SU-DHL-6 (cell line): Measurements from ENCODE around the gene OLFM1.

ENCODE experiments used
- H2AFZ ChIP-seq: fragments of 200-600 bp; sonication (generic); 2 replicates; pipeline ENCODE4 v1.6.1; 2014; ENCODE audit warnings: low read depth, mild to moderate bottlenecking, moderate library complexity, mixed read lengths, antibody characterized with exemption, low read length; ENCODE audit not compliant: severe bottlenecking
- H3F3A ChIP-seq: fragments of 200-600 bp; shearing (Covaris generic); 2 replicates; pipeline ENCODE4 v1.6.0; 2016; ENCODE audit warnings: antibody characterized with exemption, mild to moderate bottlenecking; ENCODE audit not compliant: insufficient read depth
- H3K27ac ChIP-seq: fragments of 200-600 bp; sonication (generic); 2 replicates; pipeline ENCODE4 v1.5.1; 2016; ENCODE audit warnings: low read depth, mild to moderate bottlenecking, low read length, moderate library complexity, mixed read lengths
- H3K27me3 ChIP-seq: fragments of 200-600 bp; sonication (generic), shearing (Covaris generic); 2 replicates; pipeline ENCODE4 v1.6.0; 2014; ENCODE audit warnings: mild to moderate bottlenecking, low read length
- H3K36me3 ChIP-seq: fragments of 200-600 bp; sonication (generic); 2 replicates; pipeline ENCODE4 v1.6.1; 2014; ENCODE audit warnings: mild to moderate bottlenecking, low read length, mixed read lengths
- H3K4me2 ChIP-seq: fragments of 300-600, 200-600 bp; shearing (Covaris generic), sonication (generic); 2 replicates; pipeline ENCODE4 v1.6.0; 2014; ENCODE audit warnings: low read length, low read depth, mild to moderate bottlenecking; ENCODE audit not compliant: poor library complexity, severe bottlenecking
- H3K4me3 ChIP-seq: fragments of 200-600 bp; sonication (generic); 2 replicates; pipeline ENCODE4 v1.5.1; 2014; ENCODE audit warnings: antibody characterized with exemption, low read length, mild to moderate bottlenecking, mixed read lengths; ENCODE audit not compliant: insufficient read depth, poor library complexity, severe bottlenecking
- H3K79me2 ChIP-seq: fragments of 200-600 bp; sonication (generic); 2 replicates; pipeline ENCODE4 v1.6.1; 2014; ENCODE audit warnings: mild to moderate bottlenecking, low read length, moderate library complexity; ENCODE audit not compliant: insufficient read depth
- H3K9ac ChIP-seq: fragments of 200-600 bp; sonication (generic); 2 replicates; pipeline ENCODE4 v1.7.0; 2014; ENCODE audit warnings: mild to moderate bottlenecking, low read length
- H3K9me2 ChIP-seq: fragments of 200-600 bp; sonication (generic); replicated peaks from 2 replicates; pipeline ENCODE4 v1.6.1; 2014; ENCODE audit warnings: low read length; ENCODE audit not compliant: insufficient read depth
- H3K9me3 ChIP-seq: fragments of 200-600 bp; sonication (generic); 2 replicates; pipeline ENCODE4 v1.6.1; 2014; ENCODE audit warnings: low read length, mixed read lengths; ENCODE audit not compliant: insufficient read depth
- H4K20me1 ChIP-seq: fragments of 200-600 bp; sonication (generic); 2 replicates; pipeline ENCODE4 v1.6.1; 2014; ENCODE audit warnings: low read depth, mild to moderate bottlenecking, antibody characterized with exemption, low read length, moderate library complexity, mixed read lengths
- EZH2phosphoT487 ChIP-seq: fragments of 200-600 bp; sonication (generic), shearing (Covaris generic); conservative IDR thresholded peaks from 2 replicates; pipeline ENCODE4 v1.6.1; 2018; ENCODE audit warnings: mild to moderate bottlenecking, antibody characterized with exemption, low read length, moderate library complexity, mixed read lengths
- TF ChIP-seq, protein P1 (sequence below): fragments of 200-600 bp; sonication (generic); IDR thresholded peaks from one replicate; pipeline ENCODE4 v1.5.1; 2017; ENCODE audit warnings: antibody characterized with exemption, mild to moderate bottlenecking, low read length, moderate library complexity; ENCODE audit not compliant: insufficient read depth, poor library complexity, severe bottlenecking

Gene OLFM1

DNA sequence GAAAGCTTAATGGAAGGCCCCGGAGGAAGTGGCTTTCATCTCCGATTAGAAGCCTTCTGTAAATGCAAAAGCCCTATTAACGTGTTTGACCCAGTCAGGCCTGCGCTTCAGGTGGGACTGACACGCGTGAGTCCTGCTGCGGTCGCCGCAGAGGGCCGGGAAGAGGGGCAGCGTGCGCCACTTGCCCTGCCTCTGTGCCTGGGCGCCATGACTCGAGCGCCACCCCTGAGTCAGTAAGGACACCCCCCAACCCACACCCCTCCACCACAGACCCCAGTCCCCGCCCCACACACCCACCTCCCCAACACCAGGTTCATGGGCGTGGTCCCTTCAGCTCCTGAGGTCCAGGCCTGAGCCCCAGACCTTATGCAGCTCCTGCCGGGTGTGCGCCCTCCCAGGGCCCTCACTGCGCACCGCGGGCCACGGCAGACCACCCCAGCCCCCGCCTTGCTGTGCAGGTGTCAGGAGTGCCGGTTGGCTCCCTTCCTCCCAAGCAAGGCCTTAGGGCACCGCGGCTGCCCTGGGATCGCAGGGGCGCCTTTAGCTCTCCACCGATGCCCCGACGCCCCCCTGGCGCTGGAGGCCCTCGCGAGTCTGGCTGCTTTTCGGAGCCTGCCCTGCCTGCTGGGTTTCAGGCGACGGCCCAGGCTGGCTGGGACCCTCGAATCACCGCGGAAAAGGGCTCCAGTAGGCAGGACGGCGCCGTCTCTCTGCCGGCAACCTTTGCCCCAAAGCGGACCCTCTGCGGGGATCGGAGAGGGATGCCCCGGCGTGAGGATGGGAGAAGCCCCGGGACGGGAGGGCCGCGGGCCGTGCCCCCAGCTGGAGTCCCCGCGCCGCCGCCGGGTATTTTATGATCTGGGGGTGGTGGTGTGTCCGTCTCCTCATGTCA lies 625 bp upstream of the OLFM1 start:
- H3K36me3 ChIP-seq: no peaks in the 10 kb centered on the region
- TF ChIP-seq EZH2phosphoT487: no peak
- TF ChIP-seq, protein P1, sequence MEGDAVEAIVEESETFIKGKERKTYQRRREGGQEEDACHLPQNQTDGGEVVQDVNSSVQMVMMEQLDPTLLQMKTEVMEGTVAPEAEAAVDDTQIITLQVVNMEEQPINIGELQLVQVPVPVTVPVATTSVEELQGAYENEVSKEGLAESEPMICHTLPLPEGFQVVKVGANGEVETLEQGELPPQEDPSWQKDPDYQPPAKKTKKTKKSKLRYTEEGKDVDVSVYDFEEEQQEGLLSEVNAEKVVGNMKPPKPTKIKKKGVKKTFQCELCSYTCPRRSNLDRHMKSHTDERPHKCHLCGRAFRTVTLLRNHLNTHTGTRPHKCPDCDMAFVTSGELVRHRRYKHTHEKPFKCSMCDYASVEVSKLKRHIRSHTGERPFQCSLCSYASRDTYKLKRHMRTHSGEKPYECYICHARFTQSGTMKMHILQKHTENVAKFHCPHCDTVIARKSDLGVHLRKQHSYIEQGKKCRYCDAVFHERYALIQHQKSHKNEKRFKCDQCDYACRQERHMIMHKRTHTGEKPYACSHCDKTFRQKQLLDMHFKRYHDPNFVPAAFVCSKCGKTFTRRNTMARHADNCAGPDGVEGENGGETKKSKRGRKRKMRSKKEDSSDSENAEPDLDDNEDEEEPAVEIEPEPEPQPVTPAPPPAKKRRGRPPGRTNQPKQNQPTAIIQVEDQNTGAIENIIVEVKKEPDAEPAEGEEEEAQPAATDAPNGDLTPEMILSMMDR: no peak
- no peaks in the 10 kb centered on the region for H3K27me3 ChIP-seq
- no peaks in the 10 kb centered on the region for H4K20me1 ChIP-seq
- no peak overlapping the region for H3K4me2 ChIP-seq
- H3F3A ChIP-seq: no peaks in the 10 kb centered on the region
- H3K79me2 ChIP-seq: no peaks in the 10 kb centered on the region
- H3K9ac ChIP-seq: no peak overlapping the region
- no peak overlapping the region for H3K4me3 ChIP-seq
- H2AFZ ChIP-seq: no peak overlapping the region
- no peak overlapping the region for H3K27ac ChIP-seq
- no peaks in the 10 kb centered on the region for H3K9me3 ChIP-seq
- H3K9me2 ChIP-seq: no peaks in the 10 kb centered on the region

DNA sequence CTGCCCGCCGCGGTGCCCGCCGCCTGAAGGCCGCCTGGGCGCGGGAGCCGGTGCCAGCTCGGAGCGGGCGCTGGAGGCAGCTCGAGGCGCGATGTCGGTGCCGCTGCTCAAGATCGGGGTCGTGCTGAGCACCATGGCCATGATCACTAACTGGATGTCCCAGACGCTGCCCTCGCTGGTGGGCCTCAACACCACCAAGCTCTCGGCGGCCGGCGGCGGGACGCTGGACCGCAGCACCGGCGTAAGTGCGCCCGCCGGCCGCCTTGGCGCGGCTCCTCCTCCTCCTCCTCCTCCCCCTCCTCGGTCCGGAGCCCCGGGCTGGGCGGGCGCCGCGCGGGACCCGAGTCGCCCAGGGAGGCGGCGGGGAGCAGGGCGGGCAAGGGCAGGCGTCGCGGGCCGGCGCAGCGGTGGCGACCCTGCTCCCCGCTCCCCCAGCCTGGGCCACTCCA lies 455 bp downstream of the OLFM1 start:
- no peaks in the 10 kb centered on the region for H4K20me1 ChIP-seq
- H3K9ac ChIP-seq: no peak overlapping the region
- H3K36me3 ChIP-seq: no peaks in the 10 kb centered on the region
- no peaks in the 10 kb centered on the region for H3K9me3 ChIP-seq
- no peak overlapping the region for H2AFZ ChIP-seq
- TF ChIP-seq, protein P1: no peak
- no peak for TF ChIP-seq EZH2phosphoT487
- no peak overlapping the region for H3K4me2 ChIP-seq
- H3K79me2 ChIP-seq: no peaks in the 10 kb centered on the region
- H3K27ac ChIP-seq: no peak overlapping the region
- H3K9me2 ChIP-seq: no peaks in the 10 kb centered on the region
- H3K4me3 ChIP-seq: no peak overlapping the region
- no peaks in the 10 kb centered on the region for H3K27me3 ChIP-seq
- no peaks in the 10 kb centered on the region for H3F3A ChIP-seq

DNA sequence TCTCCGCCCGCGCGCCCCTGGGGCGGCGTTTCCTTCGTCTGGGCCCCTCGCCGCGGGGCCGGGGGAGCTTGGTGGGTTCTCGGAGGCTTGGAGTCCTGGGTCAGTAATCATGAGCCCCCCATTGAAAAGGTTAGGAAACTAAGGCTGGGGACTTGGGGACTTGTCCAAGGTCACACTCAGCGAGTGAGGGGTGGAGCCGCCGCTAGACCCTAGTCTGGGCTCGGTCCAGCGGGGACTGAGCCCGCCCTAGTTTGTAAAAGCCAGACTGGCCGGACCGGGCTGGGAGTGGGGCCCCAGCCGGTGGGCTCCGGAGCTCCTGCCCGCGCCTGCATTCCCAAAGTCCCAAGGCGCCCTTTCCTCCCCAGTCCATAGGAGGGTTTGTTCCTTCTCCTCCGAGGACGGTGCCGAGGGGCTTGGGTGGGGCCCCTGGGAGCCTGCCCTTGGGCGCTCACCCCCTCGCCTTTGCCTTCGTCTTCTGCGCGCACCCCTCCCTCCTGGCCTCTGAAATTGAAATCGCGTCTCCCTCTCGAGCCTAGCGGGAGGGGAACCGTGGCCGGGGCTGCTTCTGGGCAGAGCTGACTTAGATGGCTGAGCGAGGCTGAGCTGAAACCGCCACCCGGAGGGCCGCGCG lies 995 bp downstream of the OLFM1 start:
- no peak overlapping the region for H3K27ac ChIP-seq
- no peak for TF ChIP-seq EZH2phosphoT487
- TF ChIP-seq, protein P1: no peak
- H3F3A ChIP-seq: no peaks in the 10 kb centered on the region
- H3K36me3 ChIP-seq: no peaks in the 10 kb centered on the region
- H3K79me2 ChIP-seq: no peaks in the 10 kb centered on the region
- no peaks in the 10 kb centered on the region for H4K20me1 ChIP-seq
- no peaks in the 10 kb centered on the region for H3K9me2 ChIP-seq
- H3K27me3 ChIP-seq: no peaks in the 10 kb centered on the region
- H3K4me2 ChIP-seq: no peak overlapping the region
- no peaks in the 10 kb centered on the region for H3K9me3 ChIP-seq
- H3K4me3 ChIP-seq: no peak overlapping the region
- no peak overlapping the region for H2AFZ ChIP-seq
- no peak overlapping the region for H3K9ac ChIP-seq
